Measurements from ENCODE around the gene SETD4.
"Not testable (repeated sequence)": the region's sequence is repeated elsewhere in the genome, so short reads cannot be mapped to it uniquely, and the experiment has no call there.

Gene SETD4, protein sequence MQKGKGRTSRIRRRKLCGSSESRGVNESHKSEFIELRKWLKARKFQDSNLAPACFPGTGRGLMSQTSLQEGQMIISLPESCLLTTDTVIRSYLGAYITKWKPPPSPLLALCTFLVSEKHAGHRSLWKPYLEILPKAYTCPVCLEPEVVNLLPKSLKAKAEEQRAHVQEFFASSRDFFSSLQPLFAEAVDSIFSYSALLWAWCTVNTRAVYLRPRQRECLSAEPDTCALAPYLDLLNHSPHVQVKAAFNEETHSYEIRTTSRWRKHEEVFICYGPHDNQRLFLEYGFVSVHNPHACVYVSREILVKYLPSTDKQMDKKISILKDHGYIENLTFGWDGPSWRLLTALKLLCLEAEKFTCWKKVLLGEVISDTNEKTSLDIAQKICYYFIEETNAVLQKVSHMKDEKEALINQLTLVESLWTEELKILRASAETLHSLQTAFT

GRCh38 chr21:36060159-36060921 is at the start of gene SETD4:
TSS of gene SETD4 (minus strand) at chr21:36060526. CDS start at chr21:36058888, 1,638 bp downstream.
- DNase-seq = peak; percentile 61 to 99 (median 92)

DNA sequence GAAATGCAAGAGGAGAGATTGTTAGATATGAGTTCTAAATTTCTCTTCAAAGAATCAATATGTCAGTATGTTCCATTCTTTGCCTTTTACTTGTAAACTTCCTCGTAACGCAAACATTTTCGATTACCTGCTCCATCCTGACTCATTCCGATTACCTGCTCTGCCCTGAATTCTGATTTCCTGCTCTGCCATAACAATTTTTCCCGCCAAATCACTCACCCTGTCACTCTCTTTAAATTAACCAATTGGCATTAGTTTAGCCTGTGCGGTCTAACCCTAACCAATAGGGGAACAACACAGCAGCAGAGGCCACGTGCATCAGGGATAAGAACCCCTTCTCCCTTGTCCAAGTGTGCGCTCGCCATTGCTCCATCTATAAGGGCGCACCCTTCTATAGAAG is 49.5 kb upstream of the SETD4 start:
- DNase-seq = no peak

DNA sequence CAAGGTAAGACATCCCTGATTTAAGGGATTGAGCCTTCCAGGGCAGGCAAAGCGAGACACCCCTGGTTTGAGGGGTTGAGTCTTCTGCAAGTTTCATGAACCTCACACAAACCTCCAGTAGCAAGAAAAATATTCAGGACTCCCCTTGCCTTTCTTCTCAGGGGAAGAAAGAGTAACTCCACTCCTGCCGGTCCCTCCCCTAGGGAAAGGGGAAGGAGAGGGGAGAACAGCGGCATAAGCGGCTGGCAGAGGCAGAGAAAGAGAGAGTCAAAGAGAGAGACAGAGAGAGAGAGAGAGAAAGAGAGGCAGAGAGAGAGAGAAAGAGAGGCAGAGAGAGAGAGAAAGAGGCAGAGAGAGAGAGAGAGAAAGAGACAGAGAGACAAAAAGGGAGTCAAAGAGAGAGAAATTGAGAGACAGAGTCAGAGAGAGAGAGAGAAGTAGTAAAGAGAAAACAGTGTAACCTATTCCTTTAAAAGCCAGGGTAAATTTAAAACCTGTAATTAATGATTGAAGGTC is 45.1 kb upstream of the SETD4 start:
- peak in 1 of 58 donors; percentile 22 for DNase-seq

DNA sequence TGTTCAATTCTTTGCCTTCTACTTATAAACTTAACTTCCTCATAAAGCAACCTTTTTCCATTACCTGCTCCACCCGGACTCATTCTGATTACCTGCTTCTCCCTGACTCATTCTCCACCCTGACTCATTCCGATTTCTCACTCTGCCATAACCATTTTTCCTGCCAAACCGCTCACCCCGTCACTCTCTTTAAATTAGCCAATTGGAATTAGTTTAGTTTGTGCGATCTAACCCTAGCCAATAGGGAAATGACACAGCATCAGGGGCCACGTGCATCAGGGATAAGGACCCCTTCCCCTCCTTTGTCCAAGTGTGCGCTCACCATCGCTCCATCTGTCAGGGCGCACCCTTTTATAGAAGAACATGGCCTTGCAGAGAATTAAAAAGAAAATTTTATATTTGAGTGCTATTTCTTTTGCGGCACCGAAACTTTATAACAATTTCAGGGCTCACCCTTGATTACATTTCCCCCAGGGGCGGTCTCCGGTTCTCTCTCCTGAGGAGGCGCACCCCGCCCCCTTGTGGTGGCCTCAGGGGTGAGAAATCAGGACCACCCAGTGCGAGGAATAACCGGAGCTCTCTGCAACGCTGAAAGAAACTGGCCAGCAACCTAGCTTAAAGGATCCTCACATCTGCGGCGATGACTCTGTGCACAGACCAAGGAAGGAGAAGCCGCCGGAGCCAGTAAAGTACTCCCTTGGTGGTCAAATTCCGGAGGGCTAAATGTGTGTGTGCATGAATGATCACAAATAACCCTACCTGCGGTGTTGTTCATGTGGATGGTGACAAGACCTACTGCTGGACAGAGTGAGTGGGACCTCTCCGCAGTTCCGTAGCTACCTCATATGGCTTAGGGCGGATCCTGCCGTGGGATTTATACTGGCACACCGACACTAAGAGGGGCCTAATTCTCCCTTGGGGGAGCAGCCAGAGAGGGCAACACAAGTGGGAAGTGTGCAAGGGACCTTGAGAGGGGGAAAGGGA is 44.3 kb upstream of the SETD4 start:
- DNase-seq = peak in 53 of 58 donors; percentile 7 to 76 (median 60)

GRCh38 chr21:36103434-36103833 is 43.1 kb upstream of the SETD4 start:
- DNase-seq = no peak

GRCh38 chr21:36100971-36101641 is 40.8 kb upstream of the SETD4 start:
- DNase-seq = no peak

DNA sequence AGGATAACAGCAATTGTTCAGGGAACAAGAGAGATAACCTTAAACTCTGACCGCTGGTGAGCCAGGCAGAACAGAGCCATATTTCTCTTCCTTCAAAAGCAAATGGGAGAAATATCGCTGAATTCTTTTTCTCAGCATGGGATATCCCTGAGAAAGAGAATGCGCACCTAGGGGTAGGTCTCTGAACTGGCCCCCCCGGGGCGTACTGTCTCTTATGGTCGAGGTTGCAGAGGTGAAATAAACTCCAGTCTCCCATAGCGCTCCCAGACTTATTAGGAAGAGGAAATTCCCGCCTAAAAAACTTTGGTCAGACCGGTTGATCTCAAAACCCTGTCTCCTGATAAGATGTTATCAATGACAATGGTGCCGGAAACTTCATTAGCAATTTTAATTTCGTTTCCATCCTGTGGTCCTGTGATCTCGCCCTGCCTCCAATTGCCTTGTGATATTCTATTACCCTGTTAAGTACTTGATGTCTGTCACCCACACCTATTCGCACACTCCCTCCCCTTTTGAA is 39.4 kb upstream of the SETD4 start:
- DNase-seq = not testable (repeated sequence)

DNA sequence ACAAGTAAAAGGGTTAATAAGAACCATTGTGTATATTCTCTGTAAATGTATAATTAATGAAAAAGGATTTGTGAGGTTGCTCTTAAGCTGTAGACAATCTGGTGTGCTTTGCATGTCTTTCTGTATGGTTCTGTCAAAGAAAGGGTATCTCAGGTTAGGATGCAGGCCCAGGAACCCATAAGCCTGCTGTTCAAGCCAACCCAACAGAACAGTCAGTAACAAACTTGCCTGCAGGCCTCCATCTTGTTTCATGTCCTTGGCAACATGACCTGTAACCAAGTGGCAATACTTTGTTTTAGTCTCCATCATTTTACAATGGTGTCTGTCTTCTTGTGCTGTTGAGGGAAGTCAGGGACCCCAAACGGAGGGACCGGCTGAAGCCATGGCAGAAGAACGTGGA is 38.7 kb upstream of the SETD4 start:
- DNase-seq = no peak

DNA sequence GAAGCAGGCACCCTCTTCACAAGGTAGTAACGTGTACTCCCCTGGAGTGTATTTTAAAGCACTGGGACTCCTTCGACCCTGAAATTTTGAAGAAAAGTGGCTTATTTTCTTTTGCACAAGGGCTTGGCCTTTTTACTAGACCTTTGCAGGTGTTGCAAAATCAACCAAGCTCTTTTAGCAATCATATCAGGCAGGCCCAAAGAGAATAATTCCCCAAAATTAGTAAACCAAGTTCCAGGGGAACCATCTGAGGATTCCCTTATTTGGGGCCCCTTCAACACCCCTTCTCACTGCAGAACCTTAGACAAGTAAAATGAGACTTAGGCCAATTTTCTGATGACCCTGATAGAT is 37.8 kb upstream of the SETD4 start:
- no peak for DNase-seq

- no peak for DNase-seq
Observed at GRCh38 chr21:36097427-36098181, 37.3 kb upstream of the SETD4 start.

DNA sequence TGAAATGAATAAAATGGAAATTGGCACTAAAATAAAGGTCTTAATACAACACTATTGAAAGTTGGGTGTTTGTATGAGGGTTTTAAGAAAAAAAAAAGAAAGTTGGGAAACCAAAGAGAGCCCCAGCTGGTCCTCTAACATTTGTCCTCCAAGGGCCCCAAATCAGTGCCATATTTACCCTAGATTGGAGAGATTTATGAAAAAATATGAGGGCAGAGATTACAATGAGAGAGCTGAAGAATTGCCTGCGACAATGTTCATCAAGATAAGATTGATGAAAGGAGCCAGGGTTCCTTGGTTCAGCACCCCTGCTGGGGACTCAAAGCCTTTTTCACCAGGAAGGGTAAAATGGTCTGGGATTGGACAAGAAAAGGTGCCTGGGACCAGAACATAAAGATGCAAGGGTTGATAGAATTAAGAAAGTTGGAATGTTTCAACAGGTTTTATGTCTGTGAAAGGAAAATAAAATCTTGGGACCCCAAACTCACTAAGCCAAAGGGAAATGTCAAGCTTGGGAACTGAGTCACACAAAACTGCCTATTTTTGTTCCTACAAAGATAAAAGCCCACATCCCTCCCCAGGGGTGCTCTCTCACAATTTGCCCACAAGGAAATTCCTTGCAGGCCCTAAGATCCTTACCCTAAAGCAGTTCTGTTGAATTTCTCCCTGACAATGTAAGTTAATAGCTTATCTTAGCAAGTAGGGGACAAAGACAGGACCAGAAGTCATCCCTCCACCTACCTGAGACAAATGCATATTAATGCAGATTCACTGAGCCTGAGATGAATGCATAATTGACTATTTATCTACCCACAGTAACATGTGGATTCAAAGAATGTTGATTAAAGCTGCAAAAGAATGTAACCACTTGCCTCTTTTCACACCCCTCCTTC is 36.3 kb upstream of the SETD4 start:
- DNase-seq = no peak

- DNase-seq = no peak
Observed at GRCh38 chr21:36093512-36093911, 33.2 kb upstream of the SETD4 start.

GRCh38 chr21:36092681-36093080 is 32.4 kb upstream of the SETD4 start:
- no peak for DNase-seq

DNA sequence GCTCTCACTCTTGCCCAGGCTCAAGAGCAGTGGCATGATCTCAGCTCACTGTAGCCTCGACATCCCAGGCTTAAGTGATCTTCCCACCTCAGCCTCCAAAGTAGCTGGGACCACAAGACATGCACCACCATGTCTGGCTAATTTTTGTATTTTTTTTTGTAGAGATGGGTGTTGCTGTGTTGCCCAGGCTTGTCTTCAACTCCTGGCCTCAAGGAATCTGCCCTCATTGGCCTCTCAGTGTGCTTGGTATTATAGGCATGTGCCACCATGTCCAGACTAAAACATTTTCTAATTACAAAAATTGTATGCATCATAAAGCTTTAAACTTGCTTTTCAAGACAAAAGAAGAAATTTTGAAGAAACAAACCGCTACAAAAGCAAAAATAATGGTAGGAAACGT is 29.6 kb upstream of the SETD4 start:
- no peak for DNase-seq

DNA sequence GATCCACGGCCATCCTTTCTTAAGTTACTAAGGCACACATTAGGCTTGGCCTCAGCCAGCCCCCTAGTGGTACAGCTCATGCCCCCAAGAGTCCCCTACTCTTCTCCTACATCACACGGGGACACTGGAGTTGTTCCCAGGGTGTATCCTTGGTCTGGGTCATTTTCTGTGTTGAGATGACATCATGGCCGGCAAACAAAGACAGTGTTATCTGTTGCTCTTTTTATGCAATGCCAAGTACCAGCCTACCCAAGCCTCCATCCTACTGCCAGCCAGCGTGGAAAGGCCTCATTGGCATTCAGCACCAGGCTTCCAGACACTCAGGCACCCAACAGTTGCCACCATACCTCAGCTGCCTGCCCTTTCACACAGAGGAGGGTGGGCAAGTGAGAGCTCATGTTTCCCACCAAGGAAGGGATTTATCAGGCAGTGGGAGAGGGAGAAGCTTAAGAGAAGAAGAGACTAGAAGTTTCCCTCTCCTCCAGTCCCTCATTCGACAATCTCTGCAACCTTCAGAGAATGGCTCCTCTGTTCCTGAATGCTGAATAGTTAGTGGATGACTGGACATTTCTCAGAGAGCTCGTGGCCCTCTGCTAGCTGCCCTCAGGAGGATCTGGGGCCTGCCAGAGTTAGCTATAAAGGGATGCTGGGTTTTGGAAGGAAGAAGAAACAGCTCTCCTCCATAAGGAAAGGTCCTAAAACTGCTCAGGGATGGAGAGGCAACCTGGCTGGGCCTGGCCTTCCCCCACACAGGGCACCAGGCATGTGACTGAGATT is 27.2 kb upstream of the SETD4 start:
- DNase-seq = peak in 56 of 58 donors; percentile 16 to 94 (median 78)

DNA sequence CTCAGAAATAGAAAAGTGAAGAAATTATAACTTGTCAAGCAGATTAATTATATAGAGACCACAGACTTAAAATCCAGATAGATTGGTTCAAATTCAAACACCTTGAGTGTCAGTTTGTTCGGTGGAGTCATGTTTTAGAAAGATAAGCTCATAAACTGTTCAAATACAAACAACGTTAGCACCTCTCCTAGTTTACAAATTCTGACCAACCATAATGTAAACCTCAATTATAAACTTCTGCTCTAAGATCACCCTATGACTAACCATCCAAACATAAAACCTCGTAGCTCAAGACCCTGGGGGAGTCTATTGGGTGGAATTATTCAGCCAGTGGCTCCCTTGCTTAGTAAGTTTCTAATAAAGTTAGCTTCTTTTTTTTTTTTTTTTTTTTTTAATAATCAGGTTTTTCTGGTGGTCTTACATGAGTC is 21.9 kb upstream of the SETD4 start:
- DNase-seq = no peak

DNA sequence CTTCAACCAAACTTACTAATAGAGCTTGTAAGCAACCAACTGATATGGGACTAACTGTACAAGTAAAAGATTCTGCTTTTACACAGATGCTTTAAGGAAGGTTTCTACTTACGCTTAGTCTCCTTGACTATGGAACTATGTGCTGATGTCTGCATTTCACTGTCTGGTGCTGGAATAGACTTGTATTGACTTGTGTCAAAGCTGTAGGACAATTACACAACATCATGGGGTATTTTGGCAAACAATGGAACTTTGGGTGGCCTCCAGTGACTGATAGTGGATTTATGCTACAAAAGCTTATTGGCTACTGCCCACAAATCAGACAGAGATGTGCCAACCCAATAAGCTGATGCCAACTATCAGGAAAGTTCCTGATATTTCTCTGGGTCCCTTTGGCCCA is 20.1 kb upstream of the SETD4 start:
- DNase-seq = peak in 7 of 58 donors; percentile 5 to 43 (median 21)

GRCh38 chr21:36079671-36080070 is 19.3 kb upstream of the SETD4 start:
- no peak for DNase-seq

All from anterior cingulate cortex (tissue), 58 donors.